NCI-H69 (cell line): ENCODE data around the gene CSNK1A1L.

Experiments
- DNase-seq: peaks from one replicate; lab custom pipeline; 2025; lab: John Stamatoyannopoulos, UW

CSNK1A1L gene

DNA sequence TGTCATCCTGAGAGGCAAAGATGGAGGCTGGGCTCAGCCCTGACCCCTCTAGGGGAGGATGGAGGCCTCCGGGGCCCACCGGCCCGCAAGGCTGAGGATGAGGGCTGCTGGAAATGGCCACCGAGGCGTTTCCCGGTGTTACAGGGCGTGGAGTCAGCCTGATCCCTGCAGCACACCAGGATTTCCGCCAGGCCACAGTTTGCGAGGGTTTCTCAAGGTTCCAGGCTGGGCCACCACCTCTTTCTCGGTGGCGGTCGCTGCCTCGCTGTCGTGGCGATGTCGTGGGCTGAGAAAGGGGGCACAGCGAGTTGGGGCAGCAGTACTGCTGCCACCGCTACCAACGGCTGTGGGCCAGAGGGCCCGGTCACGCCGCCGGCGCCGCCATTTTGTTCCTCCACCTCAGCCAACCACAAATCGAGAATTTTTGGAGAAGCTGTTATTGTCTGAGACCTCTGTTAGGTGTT is at the start of gene CSNK1A1L:
TSS of gene CSNK1A1L (minus strand) at position 414 of the 464 bp plus-strand sequence. CDS start at position 6, 408 bp downstream.
- DNase-seq: no peak

DNA sequence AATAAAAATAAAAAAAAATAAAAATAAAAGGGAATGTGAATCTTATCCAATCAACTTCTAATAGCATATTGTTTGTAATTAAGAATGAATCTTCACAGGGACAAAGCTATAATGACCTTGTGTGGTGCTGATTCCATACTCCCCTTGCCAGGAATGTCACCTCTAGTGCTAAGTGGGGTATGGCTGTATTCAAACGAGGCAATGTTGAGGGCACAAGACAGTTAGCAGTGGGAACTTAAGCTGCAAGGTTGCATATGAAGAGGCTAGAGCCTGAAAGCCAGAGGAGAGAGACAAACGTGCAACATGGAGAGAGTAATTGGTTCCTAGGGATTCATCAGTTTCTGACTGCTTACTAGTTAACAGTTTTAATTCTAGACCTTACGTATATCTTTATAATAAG is 43.9 kb upstream of the CSNK1A1L start:
- DNase-seq: no peak

DNA sequence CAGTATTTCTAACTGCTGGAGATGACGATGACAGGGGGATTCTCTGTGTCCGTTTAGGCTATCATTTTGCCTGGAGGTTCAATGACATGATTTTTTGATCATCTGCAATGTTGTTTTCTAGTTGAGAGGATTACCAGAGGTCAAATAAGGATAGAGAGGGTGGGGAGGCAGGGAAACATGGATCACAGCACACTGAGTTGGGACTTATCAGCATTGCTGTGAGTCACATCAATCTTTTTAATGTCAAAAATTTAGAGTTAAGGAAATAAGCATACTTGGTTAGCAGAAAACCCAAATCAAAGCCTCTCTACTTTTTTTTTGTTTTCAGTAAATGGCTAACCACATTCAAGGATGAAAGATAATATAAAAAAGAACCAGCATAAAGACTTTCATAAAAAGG is 43.0 kb upstream of the CSNK1A1L start:
- DNase-seq: no peak

DNA sequence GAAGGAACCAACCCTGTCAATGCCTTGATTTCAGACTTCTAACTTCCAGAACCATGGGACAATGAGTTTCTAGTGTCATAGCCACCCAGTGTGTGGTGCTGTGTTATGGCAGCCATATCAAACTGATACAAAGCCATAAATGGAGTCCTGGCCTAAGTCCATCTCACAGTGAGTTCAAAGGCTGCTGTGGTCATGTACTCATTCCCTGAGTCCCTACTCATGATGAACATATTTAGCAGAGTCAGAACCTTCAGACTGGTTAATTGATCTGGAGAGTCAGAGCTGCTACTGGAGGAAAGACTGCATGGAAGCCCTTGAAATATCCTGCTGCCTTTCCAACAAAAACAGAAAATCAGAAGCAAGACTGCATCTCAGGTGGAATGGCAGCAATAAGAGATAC is 39.2 kb upstream of the CSNK1A1L start:
- no peak for DNase-seq

DNA sequence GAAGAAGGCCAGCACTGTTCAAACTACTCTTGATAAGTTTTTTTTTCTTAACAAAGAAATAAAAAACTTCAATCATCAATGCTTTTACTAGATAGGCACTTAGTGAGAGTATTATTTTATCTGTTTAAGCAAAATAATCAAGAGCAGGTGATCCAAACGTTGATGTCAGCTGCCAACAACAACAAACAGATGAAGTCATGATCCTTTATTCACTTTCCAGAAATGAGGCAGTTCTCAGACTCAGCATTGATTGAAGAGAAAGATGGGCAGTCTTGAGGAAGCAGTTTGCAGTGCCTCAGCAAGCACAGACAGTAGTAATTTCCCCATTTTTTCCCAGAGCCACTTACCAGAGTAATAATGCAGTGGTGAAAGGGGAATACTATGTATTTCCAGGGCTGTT is 38.4 kb upstream of the CSNK1A1L start:
- no peak for DNase-seq

DNA sequence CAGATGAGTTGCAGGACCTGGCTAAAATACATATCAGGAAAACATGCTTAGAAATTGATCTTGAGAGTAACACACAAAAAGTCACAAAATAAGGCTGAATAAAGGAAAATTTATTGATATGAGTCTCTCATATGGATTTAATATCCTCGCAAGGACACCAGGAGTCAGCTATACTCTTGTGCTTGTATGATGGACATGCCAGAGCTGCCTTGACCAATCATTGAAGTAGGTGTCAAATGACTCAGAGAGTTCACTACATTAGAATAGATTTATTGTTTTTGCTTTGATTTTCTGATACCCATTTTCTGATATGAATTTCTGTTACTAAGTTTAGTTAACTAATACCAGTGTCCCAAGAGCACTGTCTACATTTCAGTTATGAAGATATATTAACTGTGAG is 37.4 kb upstream of the CSNK1A1L start:
- DNase-seq: no peak

DNA sequence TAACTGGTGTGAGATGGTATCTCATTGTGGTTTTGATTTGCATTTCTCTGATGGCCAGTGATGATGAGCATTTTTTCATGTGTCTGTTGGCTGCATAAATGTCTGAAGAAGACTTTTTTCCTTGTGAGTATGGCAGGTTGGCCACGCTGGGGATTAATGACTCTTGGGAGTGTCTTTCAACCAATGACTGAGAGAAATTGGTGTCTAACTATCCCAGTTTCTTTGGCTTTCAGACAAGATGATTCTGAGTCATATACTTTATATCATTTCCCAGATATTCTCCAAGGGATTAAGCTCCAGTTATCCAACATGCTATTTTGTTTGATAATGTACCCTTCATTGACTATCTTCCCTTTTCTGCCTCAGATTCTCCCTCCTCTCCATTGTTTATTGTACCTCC is 35.5 kb upstream of the CSNK1A1L start:
- no peak for DNase-seq

DNA sequence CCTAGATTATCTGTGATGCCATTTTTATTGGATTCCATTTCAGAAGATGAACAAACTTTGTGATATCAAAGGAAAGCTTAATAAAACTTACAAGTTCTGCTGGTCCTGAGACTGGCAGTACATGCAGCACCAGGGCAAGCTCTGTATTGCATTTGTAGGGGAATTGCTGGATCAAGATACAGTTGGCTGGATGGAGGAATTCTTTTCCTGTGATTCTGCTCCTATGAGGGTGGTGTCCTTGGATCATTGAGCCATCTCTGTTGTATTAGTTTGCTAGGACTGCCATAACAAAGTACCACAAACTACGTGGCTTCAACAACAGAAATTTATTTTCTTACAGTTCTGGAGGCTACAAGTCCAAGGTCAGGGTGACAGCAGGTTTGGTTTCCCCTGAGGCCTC is 33.9 kb upstream of the CSNK1A1L start:
- DNase-seq: no peak

DNA sequence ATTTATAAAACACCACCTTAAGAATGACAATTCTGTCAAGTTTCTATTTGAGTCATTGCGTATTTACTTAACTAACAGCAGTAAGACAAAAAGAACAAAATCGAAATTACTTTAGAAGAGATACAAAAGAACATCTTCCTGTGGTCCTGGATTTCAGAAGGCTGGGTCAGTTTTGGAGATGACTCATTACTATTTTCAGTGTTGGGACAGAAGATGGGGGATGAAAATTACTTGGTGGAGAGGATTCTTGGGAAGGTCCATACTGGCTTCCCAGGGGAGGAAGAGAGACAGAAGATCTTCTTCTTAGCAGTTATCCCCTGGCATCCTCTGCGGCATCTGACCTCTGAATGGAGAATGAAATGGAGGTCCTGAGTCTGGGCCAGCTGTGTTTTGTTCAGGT is 33.5 kb upstream of the CSNK1A1L start:
- DNase-seq: no peak

DNA sequence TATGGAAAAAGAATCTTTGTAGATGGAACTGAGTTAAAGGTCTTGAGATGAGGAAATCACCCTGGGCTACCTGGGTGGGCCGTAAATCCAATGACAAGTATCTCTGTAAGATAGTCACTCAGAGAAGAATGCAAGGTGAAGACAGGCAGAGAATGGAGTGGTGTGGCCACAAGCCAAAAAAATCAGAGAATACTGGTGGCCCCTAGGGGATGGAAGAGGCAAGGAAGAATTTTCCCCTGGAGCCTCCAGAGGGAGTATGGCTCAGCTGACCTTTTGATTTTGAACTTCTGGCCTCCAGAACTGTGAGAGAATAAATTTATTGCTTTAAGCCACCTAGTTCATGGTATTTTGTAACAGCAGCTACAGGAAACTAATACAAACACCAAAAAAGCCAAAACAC is 32.7 kb upstream of the CSNK1A1L start:
- peak; percentile 59 for DNase-seq

DNA sequence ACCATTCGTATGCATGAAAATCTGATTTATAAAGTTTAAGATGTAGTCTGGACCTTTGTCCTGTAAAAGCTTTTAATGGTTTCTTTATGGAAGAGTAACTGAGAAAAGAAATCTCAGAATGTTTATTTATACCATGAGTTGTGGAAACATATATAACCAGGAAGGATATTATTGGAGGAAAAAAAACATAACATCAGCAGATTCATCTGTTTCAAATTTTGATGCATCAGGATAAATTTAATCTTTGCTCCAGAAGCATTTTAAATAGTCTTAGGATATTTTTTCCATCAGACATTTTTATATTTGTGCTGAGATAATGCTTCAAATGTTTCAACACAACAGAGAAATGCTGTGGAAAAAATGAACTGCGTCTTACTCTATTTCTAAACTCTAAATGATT is 31.2 kb upstream of the CSNK1A1L start:
- DNase-seq: no peak

DNA sequence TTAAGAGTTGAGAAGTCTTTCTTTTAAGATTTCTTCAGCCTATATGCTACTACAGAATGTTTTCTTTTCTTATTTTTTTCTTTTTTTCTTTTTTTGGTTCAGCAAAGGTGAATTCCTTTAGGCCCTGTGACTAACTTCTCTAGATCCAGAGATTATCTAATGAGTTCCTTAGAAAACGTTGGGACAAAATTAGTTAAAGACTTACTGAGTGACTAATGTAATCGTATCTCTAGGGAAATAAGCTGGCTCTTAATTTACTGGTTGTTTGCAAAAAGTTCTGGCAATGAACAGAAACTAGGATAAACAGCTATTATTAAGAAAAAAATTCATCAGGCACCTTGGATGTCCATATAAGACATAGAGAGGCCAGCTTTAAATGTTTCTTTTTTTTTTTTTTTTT is 30.7 kb upstream of the CSNK1A1L start:
- DNase-seq: no peak

DNA sequence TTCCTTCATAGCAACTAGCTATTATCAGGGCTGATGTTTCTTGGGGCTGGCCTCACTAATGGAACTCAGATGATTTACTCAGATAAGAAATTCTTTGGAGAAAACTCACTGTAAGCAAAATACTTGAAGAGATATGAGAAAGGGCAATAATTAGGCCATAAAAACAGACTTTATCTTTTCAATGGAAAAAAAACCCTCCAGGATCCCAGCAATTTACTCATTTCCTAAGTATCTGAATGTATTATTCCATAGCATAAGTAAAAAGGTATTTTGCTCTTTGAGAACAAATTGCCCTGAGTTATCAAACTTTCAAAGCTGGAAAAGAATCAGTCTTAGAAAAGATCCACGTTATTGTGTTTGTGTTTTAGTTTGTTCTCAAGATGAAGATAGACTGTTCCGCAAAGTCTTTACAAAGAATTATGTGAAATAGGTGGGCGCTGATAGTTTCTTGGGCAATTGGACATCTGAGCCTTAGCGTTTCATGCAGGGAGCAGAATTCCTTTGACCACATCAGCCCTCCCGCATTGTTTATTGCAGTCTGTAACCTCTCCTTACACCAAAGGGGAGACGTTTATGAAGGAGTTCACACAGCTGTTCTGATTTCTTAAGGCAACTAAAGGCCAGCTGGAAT is 29.1 kb upstream of the CSNK1A1L start:
- no peak for DNase-seq

DNA sequence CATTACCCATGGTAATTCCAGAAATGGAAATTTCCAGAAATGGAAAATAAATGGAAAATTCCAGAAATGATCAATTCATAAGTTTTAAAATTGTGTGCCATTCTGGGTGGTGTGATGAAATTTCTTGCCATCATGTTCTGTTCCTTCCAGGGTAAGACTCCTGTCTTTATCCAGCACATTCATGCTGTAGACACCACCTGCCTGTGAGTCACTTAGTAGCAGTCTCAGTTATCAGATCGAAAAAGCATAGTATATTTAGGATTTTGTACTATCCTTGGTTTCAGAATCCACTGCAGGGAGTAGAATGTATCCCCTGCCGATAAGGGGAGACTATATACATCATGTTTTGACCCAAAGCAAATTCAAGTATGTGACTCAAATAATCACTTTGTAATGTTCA is 26.7 kb upstream of the CSNK1A1L start:
- DNase-seq: no peak

DNA sequence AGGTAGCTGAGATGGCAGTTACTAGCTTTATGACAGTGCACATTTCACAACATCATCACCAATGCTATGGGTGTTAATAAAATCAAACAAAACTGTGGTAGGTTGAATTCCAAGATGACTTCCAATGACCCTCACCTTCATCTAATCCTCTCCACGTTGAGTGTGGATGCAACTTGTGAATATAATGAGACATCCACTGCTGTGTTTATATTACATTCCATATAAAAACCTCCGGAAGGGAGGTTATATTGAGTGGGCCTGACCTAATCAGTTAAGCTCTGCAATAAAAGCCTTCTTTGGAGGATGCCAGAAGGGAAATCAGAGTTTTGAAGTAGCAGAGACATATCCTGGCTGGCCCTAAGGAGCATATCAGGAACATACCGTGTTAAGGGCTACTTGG is 25.6 kb upstream of the CSNK1A1L start:
- DNase-seq: no peak

DNA sequence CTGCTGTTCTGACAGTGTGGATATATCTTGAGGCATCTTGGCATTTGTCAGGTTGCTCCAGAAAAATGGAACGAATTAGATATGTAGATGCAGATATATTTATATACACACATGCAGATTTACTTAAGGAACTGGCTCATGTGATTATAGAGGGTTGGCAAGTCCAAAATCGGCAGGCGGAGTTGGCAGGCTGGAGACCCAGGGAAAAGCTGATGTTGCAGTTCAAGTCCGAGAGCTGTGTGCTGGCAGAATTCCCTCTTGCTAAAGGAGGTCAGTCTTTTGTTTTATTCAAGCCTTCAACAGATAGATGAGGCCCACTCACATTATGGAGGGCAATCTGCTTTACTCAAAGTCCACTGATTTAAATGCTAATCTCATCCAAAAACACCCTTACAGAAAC is 24.4 kb upstream of the CSNK1A1L start:
- no peak for DNase-seq

DNA sequence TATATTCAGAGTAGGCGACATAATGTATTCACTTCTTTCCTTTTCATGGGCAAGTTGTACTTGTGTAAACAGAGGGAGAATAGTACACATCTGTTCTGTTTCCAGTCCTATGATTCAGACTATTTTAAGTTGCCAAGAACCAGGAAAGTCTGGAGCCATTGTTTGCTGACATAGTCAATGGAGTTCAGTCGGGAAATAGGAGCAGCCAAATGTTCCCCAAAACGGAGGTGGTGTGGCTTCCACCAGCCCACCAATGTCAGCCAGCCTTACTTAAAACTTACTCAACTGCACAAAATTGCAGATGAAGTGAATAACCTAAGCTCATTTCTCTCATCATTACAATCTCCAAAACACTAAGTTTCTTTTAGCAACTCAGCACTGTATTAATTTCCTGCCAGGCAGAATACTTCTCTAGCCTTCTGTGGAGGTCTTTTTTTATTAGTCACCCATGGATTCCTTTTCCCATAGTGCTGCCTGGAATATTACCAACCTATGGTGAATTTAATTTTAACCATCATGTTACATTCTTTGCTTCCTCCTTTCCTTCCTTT is 22.3 kb upstream of the CSNK1A1L start:
- DNase-seq: peak; percentile 89

DNA sequence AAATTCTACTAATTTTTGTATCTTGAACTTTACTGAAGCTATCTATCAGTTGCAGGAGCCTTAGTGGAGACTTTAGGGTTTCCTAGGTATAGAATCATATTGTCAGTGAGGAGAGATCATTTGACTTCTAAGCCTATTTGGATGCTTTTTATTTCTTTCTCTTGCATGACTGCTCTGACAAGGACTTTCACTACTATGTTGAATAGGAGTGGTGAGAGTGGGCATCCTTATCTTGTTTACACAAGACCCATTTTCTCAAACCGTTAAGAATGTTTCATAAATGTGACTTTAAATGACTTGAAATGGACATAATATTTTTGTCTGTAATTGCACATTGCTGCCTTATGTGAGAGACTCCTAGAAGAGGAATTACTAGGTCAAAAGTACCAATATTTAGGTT is 17.9 kb upstream of the CSNK1A1L start:
- no peak for DNase-seq

DNA sequence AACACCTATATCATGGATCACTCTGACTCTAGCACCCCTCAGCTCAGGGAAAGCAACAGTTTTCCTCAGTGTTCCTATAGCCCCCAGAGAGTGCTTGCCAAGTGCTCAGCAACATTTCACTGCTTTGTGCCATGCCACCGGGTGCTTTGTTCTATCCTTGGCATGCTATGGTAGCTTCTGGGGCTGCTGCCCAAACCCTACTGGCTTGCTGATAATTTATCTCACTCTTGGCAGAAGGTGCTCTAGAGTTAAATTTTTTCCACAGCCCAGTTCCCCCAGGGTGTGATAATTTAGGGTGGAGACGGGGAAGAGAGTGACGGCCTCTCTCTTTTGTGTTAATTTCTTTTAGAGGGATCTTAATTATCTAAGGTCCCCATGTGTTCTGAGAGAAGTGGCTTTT is 12.6 kb upstream of the CSNK1A1L start:
- DNase-seq: peak; percentile 54

DNA sequence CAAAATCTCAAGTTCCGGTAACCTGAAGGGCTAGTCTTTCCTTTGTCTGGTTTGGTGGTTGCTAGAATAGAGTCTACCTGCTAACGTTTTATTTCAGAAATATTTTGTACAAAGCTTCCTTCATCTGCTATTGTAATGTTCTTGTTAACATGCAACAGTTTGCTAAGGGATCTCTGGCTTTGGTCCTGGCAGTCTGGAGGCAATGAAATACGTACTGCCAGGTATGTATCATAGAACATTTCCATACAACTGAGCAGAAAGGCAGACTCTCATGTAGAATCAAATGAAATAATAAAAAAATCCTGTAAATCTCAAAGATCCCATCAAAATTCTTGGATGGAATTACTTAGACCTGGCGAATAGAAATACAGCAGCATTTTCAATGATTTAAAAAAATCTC is 8.8 kb upstream of the CSNK1A1L start:
- no peak for DNase-seq

DNA sequence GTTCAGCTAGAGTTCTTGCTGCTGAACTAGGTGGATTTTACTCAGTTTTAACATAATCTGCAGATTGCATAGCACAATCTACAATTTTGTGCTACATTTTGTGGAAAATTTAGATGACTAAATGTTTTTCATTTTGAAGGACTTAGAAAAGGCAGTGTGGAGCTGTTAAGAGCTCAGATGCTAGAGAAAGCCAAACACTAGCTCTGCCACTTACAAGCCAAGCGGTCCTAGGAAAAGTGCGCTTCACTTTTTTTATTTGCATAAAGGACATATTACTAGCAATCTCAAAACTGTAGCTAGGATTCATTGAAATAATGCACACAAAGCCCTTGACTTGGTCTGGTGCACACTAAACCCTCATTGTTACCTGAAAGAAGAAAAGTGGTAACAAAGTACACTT is 8.1 kb upstream of the CSNK1A1L start:
- DNase-seq: no peak

DNA sequence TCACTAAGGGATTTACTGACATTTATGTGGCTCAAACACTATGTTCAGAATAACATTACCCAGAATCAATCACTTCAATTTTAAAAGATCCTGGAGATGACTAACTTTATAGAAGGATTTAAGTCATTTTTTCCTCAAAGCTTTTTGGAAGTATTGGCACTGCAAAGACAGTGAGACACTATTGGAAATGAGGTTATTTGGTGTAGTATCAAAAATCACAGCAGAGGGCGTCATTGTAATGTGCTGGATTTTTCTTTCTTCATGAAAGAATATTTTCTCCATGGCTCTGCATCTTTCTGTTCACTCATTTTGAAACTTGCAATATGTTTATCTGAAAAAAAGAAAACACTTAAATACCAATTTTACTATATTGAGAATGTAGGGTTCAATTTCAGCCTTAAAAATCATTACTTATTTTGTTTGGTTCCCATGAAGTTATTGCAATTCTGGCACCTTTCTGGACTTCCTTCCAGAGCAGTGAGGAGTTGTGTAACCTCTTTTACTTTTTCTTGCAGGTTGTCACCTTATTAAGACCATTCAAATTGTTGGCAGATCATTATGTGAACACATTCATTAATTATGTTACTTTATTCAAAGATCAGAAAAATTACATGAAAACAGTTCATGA is 3.7 kb upstream of the CSNK1A1L start:
- DNase-seq: peak; percentile 60

DNA sequence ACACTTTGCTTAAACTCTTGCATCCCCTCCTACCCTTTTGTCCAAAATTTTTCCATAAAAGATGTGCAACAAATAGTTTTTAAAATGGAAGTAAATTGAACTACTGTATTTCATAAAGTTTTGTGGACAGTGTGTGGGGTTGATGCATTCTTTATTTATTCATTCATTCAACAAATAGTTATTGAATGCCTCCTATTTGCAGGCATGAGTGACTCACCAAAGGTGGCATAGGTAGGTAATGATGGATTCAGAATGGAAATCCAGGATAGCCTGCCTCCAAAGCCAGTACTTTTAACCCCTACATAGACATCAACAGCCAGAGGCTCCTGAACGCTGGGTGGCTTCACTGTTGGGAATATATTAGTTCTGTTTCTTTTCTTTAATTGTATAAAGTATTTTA is 2.4 kb upstream of the CSNK1A1L start:
- DNase-seq: no peak

DNA sequence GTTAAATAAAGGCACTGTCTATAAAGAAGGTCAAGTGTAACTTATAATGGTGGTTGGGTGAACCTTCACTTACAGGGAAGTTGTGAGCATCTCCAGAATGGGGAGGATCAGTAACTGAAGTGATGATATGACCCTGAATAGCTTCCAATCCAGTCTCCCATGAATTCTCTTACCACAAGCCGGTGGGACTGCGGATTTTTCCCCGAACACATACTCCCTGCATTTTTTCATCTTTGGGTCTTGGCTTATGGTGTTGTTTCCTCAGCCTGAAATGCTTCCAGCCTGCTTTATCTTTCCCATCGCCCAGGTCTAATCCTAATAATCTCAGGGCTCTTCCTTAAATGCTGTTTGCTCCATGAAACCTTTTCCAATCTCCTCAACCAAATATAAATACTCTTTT is 2.0 kb upstream of the CSNK1A1L start:
- no peak for DNase-seq
